WTC11 (cell line): ENCODE results near the gene LTV1. TPM values are rescaled to one million over a fixed set of nuclear protein-coding genes. Genes with fewer than 3 reads are reported as not detected.

ENCODE experiments used
- ATAC-seq: fragments of 200-7000 bp; cut with Tn5 transposase; 2 replicates; pipeline ENCODE4 v1.10.0; 2021; ENCODE audit warnings: mild to moderate bottlenecking, moderate library complexity
- CTCF ChIA-PET: fragments of 300-600 bp; sonication (Branson Sonifier 250); formaldehyde crosslinking; loops from one replicate; lab custom pipeline; 2021; ENCODE audit warnings: antibody characterized with exemption; lab: Charles Lee
- POLR2A ChIA-PET: fragments of 350-600 bp; sonication (Branson Sonifier 250); formaldehyde crosslinking; loops from one replicate; lab custom pipeline; 2021; ENCODE audit warnings: antibody characterized with exemption; lab: Charles Lee
- DNase-seq: peaks from one replicate; pipeline ENCODE4 v3.0.0; 2021; ENCODE audit warnings: low spot score
- H3K27ac Mint-ChIP-seq: 2 replicates; pipeline ENCODE4 v1.8.0; 2021; ENCODE audit warnings: mixed read lengths
- H3K27me3 Mint-ChIP-seq: 2 replicates; pipeline ENCODE4 v1.8.0; 2021; ENCODE audit warnings: low read depth, mild to moderate bottlenecking, moderate library complexity, mixed read lengths
- H3K36me3 Mint-ChIP-seq: 2 replicates; pipeline ENCODE4 v1.8.0; 2021; ENCODE audit warnings: mixed read lengths
- H3K4me1 Mint-ChIP-seq: 2 replicates; pipeline ENCODE4 v1.8.0; 2022; ENCODE audit warnings: mixed read lengths
- H3K4me3 Mint-ChIP-seq: 2 replicates; pipeline ENCODE4 v1.8.0; 2021; ENCODE audit warnings: mild to moderate bottlenecking, moderate library complexity, mixed read lengths
- H3K9me3 Mint-ChIP-seq: 2 replicates; pipeline ENCODE4 v1.8.0; 2021; ENCODE audit warnings: mixed read lengths
- CBFB ChIP-seq: sonication (generic); formaldehyde crosslinking; IDR thresholded peaks from 2 replicates; pipeline ENCODE4 v1.8.1; 2022; ENCODE audit warnings: mild to moderate bottlenecking, low read depth, missing genetic modification reagents
- ELF4 ChIP-seq: sonication (generic); formaldehyde crosslinking; IDR thresholded peaks from 2 replicates; pipeline ENCODE4 v1.8.1; 2022; ENCODE audit warnings: low read depth, mild to moderate bottlenecking, moderate library complexity, missing genetic modification reagents
- EMX1 ChIP-seq: fragments of 250-450 bp; sonication (Bioruptor Pico); IDR thresholded peaks from 2 replicates; pipeline ENCODE4 v1.8.0; 2021; ENCODE audit warnings: mild to moderate bottlenecking
- FOXJ3 ChIP-seq: sonication (generic); formaldehyde crosslinking; IDR thresholded peaks from 2 replicates; pipeline ENCODE4 v1.9.0; 2021; ENCODE audit warnings: missing genetic modification reagents, mild to moderate bottlenecking, borderline replicate concordance
- HMGA2 ChIP-seq: fragments of 250-450 bp; sonication (Bioruptor Pico); IDR thresholded peaks from 2 replicates; pipeline ENCODE4 v1.4.0; 2021; ENCODE audit warnings: mild to moderate bottlenecking, moderate library complexity
- IRF2 ChIP-seq: sonication (generic); formaldehyde crosslinking; IDR thresholded peaks from 2 replicates; pipeline ENCODE4 v1.8.0; 2022; ENCODE audit warnings: low read depth, missing genetic modification reagents, borderline replicate concordance
- NFATC4 ChIP-seq: fragments of 250-450 bp; sonication (Bioruptor Pico); IDR thresholded peaks from 2 replicates; pipeline ENCODE4 v1.9.0; 2021; ENCODE audit warnings: mild to moderate bottlenecking
- OVOL2 ChIP-seq: fragments of 250-450 bp; sonication (Bioruptor Pico); IDR thresholded peaks from 2 replicates; pipeline ENCODE4 v1.9.0; 2021; ENCODE audit warnings: mild to moderate bottlenecking, borderline replicate concordance
- RELA ChIP-seq: sonication (generic); formaldehyde crosslinking; IDR thresholded peaks from 2 replicates; pipeline ENCODE4 v1.8.1; 2022; ENCODE audit warnings: missing genetic modification reagents, mild to moderate bottlenecking, borderline replicate concordance
- SOX15 ChIP-seq: fragments of 250-450 bp; sonication (Bioruptor Pico); IDR thresholded peaks from 2 replicates; pipeline ENCODE4 v1.9.0; 2021; ENCODE audit warnings: mild to moderate bottlenecking
- ZNF121 ChIP-seq: sonication (generic); formaldehyde crosslinking; IDR thresholded peaks from 2 replicates; pipeline ENCODE4 v1.8.0; 2023; ENCODE audit warnings: missing genetic modification reagents
- ZNF219 ChIP-seq: sonication (generic); formaldehyde crosslinking; IDR thresholded peaks from 2 replicates; pipeline ENCODE4 v1.8.0; 2023; ENCODE audit warnings: missing genetic modification reagents, mild to moderate bottlenecking, borderline replicate concordance
- ZNF232 ChIP-seq: sonication (generic); formaldehyde crosslinking; IDR thresholded peaks from 2 replicates; pipeline ENCODE4 v1.8.0; 2022; ENCODE audit warnings: mild to moderate bottlenecking, missing genetic modification reagents
- ZNF263 ChIP-seq: sonication (generic); formaldehyde crosslinking; IDR thresholded peaks from 2 replicates; pipeline ENCODE4 v1.8.1; 2022; ENCODE audit warnings: low read depth, mild to moderate bottlenecking, moderate library complexity, missing genetic modification reagents
- ZNF423 ChIP-seq: fragments of 250-450 bp; sonication (Bioruptor Pico); IDR thresholded peaks from 2 replicates; pipeline ENCODE4 v2.1.2; 2022; ENCODE audit warnings: mild to moderate bottlenecking, moderate library complexity
- ZNF671 ChIP-seq: fragments of 250-450 bp; sonication (Bioruptor Pico); IDR thresholded peaks from 2 replicates; pipeline ENCODE4 v1.8.0; 2021; ENCODE audit warnings: mild to moderate bottlenecking
- total RNA-seq: library from RNA; stranded (reverse); gene quantifications from 3 replicates; pipeline ENCODE4 v1.2.3, GENCODE V29; 2021
- TF ChIP-seq, protein P1 (sequence below): fragments of 250-450 bp; sonication (Bioruptor Pico); conservative IDR thresholded peaks from 2 replicates; pipeline ENCODE4 v1.9.0; 2021; ENCODE audit warnings: mild to moderate bottlenecking
- TF ChIP-seq, protein P2 (sequence below): sonication (generic); formaldehyde crosslinking; IDR thresholded peaks from 2 replicates; pipeline ENCODE4 v1.8.1; 2023; ENCODE audit warnings: mild to moderate bottlenecking, missing genetic modification reagents
- TF ChIP-seq, protein P3 (sequence below): sonication (generic); formaldehyde crosslinking; IDR thresholded peaks from 2 replicates; pipeline ENCODE4 v1.8.0; 2022; ENCODE audit warnings: mild to moderate bottlenecking, missing genetic modification reagents
- TF ChIP-seq, protein P4 (sequence below): fragments of 250-450 bp; sonication (Bioruptor Pico); IDR thresholded peaks from 2 replicates; pipeline ENCODE4 v1.8.0; 2021; ENCODE audit warnings: mild to moderate bottlenecking
- TF ChIP-seq, protein P5 (sequence below): fragments of 250-450 bp; sonication (Bioruptor Pico); IDR thresholded peaks from 2 replicates; pipeline ENCODE4 v1.9.0; 2021; ENCODE audit warnings: mild to moderate bottlenecking
- TF ChIP-seq, protein P6 (sequence below): sonication (generic); formaldehyde crosslinking; IDR thresholded peaks from 2 replicates; pipeline ENCODE4 v1.8.0; 2023; ENCODE audit warnings: missing genetic modification reagents, mild to moderate bottlenecking, borderline replicate concordance

Gene LTV1
- total RNA-seq, 1 experiment from 2014 or later, result 37.7 TPM

DNA sequence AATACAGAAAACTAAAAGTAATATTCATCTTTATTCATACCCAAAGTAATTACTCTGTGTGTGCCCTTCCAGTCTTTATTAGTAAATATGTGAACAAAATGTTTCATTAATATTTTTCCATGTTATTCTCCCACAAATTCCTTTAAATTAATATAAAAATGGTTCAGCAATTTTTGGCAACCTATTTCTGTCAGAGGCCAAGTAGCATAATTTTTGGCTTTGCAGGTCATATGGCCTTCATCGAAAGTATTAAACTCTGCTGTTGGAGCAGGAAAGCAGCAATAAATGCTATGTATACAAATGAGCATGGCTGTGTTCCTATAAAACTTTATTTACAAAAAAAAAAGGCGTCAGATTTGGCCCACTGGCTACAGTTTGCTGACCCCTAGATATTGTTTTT, 37.3 kb downstream of the LTV1 start (continued):
- TF ChIP-seq, protein P1, sequence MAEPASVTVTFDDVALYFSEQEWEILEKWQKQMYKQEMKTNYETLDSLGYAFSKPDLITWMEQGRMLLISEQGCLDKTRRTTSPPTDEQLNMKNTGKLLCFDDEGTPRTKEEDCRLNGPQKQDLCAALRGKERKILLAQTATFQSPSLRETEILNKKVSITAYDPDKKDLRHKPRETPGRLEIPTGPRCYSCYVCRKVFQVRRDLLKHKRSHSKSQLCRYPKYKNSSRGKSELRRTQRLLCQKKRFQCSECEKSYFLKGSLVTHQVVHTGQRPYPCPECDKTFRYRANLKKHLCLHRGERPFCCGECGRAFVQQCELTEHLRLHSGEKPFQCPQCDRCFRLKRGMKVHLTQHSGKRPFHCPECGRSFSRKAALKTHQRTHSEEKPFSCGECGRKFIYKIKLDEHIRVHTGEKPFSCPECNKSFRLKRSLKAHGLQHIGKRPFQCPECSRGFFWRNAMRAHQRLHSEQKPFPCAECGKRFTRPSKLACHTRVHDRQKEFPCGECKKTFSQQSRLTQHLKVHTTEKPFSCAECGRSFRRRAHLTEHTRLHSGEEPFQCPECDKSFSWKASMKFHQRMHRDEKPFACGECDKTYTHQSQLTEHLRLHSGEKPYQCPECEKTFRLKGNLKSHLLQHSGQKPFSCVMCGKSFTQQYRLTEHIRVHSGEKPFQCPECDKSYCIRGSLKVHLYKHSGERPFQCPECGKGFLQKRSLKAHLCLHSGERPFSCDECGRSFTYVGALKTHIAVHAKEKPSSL (CRISPR knock-in tag), result no peak
- no peak for TF ChIP-seq CBFB (CRISPR knock-in tag)
- TF ChIP-seq NFATC4 (CRISPR knock-in tag), result no peak
- no peak for TF ChIP-seq ZNF671 (CRISPR knock-in tag)
- no peak for TF ChIP-seq EMX1 (CRISPR knock-in tag)
- TF ChIP-seq, protein P2, sequence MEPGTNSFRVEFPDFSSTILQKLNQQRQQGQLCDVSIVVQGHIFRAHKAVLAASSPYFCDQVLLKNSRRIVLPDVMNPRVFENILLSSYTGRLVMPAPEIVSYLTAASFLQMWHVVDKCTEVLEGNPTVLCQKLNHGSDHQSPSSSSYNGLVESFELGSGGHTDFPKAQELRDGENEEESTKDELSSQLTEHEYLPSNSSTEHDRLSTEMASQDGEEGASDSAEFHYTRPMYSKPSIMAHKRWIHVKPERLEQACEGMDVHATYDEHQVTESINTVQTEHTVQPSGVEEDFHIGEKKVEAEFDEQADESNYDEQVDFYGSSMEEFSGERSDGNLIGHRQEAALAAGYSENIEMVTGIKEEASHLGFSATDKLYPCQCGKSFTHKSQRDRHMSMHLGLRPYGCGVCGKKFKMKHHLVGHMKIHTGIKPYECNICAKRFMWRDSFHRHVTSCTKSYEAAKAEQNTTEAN (CRISPR knock-in tag), result no peak
- TF ChIP-seq OVOL2 (CRISPR knock-in tag), result no peak
- TF ChIP-seq ZNF263 (CRISPR knock-in tag), result no peak

DNA sequence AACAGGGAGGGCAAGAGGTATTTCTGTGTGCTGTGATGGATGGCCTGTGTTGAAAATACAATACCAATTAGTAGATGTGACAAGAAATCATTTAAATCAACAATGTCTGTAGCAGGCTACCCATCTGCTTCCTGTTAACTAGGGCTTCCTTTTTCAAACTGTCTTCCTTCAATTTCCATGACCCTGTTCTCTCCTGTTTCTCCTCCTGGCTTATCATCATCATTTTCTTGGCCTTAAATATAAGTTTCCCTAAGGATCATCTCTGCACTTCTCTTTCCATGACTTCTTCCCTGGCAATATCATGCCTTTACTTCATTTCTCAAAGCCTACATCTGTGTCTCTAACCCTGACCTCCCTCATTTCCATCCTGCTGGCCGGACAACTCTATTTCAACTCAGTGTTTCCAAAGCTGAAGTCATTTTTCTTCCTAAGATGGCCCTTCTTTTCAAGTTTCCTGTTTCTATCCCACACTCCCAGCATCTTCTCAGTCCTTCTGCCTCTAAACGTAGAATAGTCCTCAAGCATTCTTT, 39.3 kb downstream of the LTV1 start:
- Mint-ChIP-seq H3K27ac (no peak overlapping the region), H3K4me3 (no peak overlapping the region), H3K4me1 (no peaks in the 10 kb centered on the region), H3K9me3 (peaks cover 22% of the 10 kb centered on the region), H3K27me3 (no peaks in the 10 kb centered on the region), H3K36me3 (peaks cover 4% of the 10 kb centered on the region; the same call in 1 of the 2 replicates)
- TF ChIP-seq IRF2 (CRISPR knock-in tag) (no peak), ZNF121 (CRISPR knock-in tag) (no peak), ZNF219 (CRISPR knock-in tag) (no peak), RELA (CRISPR knock-in tag) (no peak)
- TF ChIP-seq, protein P3, sequence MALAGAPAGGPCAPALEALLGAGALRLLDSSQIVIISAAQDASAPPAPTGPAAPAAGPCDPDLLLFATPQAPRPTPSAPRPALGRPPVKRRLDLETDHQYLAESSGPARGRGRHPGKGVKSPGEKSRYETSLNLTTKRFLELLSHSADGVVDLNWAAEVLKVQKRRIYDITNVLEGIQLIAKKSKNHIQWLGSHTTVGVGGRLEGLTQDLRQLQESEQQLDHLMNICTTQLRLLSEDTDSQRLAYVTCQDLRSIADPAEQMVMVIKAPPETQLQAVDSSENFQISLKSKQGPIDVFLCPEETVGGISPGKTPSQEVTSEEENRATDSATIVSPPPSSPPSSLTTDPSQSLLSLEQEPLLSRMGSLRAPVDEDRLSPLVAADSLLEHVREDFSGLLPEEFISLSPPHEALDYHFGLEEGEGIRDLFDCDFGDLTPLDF (CRISPR knock-in tag), result no peak
- POLR2A ChIA-PET, result no interaction called here
- ATAC-seq (no peak), DNase-seq (no peak)
- CTCF ChIA-PET, result no interaction called here

DNA sequence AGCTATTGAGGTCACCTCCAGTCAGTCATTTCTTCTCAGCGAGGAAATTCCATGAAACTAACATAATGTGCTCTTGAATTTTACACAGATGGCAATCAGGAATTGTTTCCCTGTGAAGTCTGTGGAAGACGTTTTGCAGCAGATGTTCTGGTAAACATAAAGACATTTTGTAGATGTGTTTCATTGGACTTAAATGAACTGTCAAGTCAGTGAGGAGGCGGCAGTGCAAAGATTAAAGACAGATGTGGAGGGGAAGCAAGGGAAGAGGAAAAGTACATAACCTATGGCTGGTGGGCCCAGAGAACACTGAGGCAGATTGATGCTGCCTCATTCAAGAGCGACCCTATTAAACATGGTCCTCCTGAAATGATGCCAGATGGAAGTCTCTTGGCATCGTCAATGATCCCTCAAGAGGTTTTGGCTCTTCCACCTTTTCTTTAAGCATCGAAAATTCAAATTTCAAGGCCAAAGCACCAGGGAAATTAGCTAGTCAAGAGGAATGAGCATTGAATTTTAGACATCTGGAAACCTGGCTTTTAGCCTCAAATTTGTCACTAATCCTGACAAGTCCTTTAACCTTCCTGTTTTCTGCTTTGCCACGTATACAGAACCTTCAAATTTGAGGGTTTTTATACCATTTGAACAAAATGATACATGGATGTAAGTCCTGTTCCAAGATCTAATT, 41.2 kb downstream of the LTV1 start:
- H3K4me3 Mint-ChIP-seq, result no peak overlapping the region
- POLR2A ChIA-PET, result no interaction called here
- no peak overlapping the region for H3K27ac Mint-ChIP-seq
- no peaks in the 10 kb centered on the region for H3K36me3 Mint-ChIP-seq
- H3K27me3 Mint-ChIP-seq, result no peaks in the 10 kb centered on the region
- ATAC-seq (no peak), DNase-seq (no peak)
- CTCF ChIA-PET, result interaction anchor here (1.0 to 1.6 kb wide), 5 partner anchors 46 to 309 kb away, joined by 3 to 6 read pairs (median 5); no protein-coding TSS in a partner anchor
- H3K4me1 Mint-ChIP-seq, result no peaks in the 10 kb centered on the region
- H3K9me3 Mint-ChIP-seq, result peaks cover 3% of the 10 kb centered on the region; the same call in 1 of the 2 replicates
- TF ChIP-seq, protein P4, sequence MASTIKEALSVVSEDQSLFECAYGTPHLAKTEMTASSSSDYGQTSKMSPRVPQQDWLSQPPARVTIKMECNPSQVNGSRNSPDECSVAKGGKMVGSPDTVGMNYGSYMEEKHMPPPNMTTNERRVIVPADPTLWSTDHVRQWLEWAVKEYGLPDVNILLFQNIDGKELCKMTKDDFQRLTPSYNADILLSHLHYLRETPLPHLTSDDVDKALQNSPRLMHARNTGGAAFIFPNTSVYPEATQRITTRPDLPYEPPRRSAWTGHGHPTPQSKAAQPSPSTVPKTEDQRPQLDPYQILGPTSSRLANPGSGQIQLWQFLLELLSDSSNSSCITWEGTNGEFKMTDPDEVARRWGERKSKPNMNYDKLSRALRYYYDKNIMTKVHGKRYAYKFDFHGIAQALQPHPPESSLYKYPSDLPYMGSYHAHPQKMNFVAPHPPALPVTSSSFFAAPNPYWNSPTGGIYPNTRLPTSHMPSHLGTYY (CRISPR knock-in tag), result no peak
- no peak for TF ChIP-seq ZNF423 (CRISPR knock-in tag)
- TF ChIP-seq HMGA2, result no peak
- no peak for TF ChIP-seq ZNF232
- TF ChIP-seq, protein P5, sequence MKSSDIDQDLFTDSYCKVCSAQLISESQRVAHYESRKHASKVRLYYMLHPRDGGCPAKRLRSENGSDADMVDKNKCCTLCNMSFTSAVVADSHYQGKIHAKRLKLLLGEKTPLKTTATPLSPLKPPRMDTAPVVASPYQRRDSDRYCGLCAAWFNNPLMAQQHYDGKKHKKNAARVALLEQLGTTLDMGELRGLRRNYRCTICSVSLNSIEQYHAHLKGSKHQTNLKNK (CRISPR knock-in tag), result no peak
- TF ChIP-seq, protein P6, sequence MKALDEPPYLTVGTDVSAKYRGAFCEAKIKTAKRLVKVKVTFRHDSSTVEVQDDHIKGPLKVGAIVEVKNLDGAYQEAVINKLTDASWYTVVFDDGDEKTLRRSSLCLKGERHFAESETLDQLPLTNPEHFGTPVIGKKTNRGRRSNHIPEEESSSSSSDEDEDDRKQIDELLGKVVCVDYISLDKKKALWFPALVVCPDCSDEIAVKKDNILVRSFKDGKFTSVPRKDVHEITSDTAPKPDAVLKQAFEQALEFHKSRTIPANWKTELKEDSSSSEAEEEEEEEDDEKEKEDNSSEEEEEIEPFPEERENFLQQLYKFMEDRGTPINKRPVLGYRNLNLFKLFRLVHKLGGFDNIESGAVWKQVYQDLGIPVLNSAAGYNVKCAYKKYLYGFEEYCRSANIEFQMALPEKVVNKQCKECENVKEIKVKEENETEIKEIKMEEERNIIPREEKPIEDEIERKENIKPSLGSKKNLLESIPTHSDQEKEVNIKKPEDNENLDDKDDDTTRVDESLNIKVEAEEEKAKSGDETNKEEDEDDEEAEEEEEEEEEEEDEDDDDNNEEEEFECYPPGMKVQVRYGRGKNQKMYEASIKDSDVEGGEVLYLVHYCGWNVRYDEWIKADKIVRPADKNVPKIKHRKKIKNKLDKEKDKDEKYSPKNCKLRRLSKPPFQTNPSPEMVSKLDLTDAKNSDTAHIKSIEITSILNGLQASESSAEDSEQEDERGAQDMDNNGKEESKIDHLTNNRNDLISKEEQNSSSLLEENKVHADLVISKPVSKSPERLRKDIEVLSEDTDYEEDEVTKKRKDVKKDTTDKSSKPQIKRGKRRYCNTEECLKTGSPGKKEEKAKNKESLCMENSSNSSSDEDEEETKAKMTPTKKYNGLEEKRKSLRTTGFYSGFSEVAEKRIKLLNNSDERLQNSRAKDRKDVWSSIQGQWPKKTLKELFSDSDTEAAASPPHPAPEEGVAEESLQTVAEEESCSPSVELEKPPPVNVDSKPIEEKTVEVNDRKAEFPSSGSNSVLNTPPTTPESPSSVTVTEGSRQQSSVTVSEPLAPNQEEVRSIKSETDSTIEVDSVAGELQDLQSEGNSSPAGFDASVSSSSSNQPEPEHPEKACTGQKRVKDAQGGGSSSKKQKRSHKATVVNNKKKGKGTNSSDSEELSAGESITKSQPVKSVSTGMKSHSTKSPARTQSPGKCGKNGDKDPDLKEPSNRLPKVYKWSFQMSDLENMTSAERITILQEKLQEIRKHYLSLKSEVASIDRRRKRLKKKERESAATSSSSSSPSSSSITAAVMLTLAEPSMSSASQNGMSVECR (CRISPR knock-in tag), result no peak
- TF ChIP-seq FOXJ3, result no peak
- no peak for TF ChIP-seq SOX15
- no peak for TF ChIP-seq ZNF263 (CRISPR knock-in tag)
- TF ChIP-seq ELF4 (CRISPR knock-in tag), result no peak
